Jurkat, Clone E6-1 (cell line): ENCODE results near the gene CNOT11.

ENCODE experiments used
- DNase-seq: peaks from one replicate; pipeline ENCODE4 v3.0.0-alpha.2; 2011; ENCODE audit warnings: low read depth, low spot score
- H3K4me3 ChIP-seq: 2 replicates; pipeline ENCODE4 v1.5.1; 2011; ENCODE audit warnings: mild to moderate bottlenecking, low read length, control low read depth, moderate library complexity

CNOT11 gene

DNA sequence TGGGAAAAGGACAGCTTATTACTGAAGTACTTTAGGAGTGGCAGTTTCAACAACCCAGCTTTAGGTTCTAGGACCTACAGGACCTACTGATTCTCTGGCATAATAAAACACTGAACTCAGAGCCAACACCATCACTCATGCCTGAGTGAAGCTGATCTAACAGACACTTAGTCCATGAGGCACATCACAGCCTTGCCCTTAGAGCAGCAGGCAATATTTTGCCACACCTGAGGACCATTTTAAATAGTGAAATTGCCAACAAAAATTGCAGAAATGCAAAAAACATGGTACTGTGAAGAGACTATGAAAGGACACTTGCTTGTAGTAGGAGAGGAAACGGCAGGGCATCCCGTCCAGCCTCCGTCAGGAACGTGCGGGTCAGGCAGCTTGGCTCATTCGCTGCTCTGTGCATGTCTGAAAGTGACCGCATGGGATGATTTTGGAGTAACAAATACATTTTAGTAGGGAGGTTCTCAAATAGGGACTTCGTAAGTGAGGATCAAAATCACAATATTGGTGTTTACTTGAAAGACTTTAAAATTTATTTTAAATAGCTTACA, 18.1 kb downstream of the CNOT11 start:
- DNase-seq, result no peak
- H3K4me3 ChIP-seq, result no peak overlapping the region

DNA sequence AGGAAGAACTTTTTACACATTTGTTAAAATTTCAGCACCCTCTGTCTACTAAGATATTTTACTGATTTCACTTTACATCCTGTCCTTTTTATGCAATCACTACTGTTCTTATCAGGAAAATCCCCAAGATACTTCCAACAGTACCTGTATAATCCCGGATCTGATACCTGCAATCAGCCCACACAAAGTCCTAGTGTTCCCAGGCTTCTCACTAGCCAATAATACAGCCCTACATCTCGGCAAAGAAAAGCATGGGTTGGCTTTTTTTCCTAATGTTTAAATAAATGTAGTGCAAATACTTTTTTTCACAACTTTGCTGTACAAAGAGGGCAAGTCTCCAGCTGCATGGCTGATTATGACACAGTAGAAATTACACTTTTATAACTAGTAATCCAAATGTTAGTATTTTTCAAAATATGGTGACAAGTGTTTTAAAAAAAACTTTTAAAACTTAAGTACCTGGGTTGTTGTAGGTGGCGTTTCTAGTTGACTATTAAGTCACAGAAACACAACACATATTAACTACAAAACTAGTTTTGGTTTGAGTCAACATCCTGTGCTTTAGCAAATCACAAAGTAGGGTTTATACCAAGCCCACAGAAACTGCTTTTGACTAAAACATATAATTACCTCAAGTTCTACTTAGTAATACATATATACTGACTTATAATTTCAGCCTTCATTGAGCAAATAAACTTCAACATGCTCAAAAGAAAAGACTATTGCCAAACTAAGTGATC, 19.5 kb downstream of the CNOT11 start:
- DNase-seq, result no peak
- H3K4me3 ChIP-seq, result no peak overlapping the region

DNA sequence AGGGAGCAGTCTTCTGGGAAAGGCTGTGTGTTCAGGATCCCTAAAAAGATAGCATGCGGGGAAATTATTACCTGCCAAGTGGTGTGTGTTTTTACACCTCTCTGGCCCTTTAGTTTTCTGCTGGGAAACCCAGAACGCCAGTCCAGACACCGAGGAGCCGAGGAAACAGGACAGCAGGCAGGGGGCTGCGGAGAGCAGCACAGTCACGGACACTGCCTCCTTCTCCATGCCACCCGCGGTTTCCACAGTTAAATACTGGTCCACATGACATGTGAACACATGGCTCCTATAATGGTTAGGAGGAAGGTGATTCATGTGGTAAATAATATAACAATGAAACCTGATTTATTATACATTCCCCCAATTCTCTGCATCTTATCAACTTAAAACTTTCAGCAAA, 20.4 kb downstream of the CNOT11 start:
- no peak overlapping the region for H3K4me3 ChIP-seq
- DNase-seq, result no peak

DNA sequence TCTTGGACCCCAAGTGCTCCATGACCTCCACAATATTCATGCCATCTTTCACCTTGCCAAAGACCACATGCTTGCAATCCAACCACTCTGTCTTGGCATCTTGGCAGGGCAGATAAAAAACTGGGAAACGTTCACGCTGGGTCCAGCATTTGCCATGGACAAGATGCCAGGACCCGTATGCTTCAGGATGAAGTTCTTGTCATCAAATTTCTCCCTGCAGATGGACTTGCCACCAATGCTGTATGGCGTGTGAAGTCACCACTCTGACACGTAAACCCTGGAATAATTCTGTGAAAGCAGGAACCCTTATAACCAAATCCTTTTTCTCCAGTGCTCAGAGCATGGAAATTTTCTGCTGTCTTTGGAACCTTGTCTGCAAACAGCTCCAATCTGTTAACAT, 21.5 kb downstream of the CNOT11 start:
- no peak overlapping the region for H3K4me3 ChIP-seq
- no peak for DNase-seq

DNA sequence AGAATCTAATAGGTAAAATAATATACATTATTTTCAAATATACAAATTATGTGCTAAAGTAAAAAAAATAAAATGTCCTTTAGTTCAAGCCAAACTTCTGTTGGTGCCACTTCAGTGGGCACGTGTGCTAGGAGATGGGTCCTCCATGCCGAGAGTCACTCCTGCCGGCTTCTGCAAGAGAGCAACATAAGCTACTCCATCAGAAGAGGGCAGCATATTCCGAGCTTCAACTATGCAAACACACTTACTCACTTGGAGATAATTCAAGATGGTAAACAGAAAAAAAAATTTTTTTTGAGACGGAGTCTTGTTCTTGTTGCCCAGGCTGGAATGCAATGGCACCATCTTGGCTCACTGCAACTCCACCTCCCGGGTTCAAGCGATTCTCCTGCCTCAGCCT, 24.4 kb downstream of the CNOT11 start:
- DNase-seq, result no peak
- H3K4me3 ChIP-seq, result no peak overlapping the region

DNA sequence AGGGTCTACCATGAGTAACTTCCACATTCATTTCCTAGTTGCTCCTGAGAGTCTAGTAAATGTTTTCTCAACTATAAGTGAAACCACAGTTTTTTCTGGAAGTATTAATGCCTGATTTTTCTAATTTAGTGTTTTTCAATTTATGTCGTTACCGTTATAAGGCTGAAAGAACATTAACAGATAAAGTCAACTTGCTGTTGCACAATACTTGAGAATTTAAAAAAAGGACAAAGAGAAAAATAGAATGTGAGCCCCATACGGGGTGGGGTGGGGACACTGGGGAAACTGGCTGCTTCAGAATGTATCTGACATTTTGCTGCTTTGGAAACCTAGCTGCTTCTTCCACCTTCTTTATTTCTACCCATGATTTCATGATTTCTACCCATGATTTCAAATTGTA, 26.2 kb downstream of the CNOT11 start:
- no peak overlapping the region for H3K4me3 ChIP-seq
- DNase-seq, result no peak

DNA sequence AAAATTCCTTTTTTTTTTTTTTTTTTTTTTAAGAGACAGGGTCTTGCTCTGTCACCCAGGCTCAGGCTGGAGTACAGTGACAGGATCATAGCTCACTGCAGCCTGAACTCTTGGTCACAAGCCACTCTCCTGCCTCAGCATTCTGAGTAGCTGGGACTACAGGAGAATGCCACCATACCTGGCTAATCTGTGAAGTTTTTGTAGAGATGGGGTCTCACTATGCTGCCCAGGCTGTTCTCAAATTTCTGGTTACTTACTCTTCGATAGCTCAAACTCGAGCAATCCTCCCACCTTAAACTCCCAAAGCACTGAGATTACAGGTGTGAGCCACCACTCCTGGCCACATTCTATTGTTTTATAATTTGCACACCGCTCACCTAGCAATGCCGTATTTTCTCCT, 28.8 kb downstream of the CNOT11 start:
- no peak for DNase-seq
- no peak overlapping the region for H3K4me3 ChIP-seq

DNA sequence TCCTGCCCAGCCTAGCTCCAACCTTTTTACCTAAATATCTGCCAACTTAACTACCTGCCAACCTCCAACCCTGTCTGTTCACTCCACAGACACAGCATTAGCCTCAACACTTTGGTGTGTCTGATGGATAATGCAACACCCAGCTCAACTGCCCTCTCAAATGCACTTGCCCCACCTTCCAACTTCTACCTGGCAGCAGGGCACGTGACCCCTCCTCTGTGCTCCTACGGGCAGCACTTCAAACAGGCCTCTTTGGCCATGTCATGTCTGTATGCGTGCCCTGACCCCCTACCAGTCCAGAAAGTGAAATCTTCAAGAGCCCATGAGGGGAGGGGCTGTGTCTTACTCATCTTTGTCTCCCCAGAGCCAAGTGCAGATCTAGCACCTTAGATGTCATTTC, 30.3 kb downstream of the CNOT11 start:
- no peak for DNase-seq
- H3K4me3 ChIP-seq, result no peak overlapping the region

DNA sequence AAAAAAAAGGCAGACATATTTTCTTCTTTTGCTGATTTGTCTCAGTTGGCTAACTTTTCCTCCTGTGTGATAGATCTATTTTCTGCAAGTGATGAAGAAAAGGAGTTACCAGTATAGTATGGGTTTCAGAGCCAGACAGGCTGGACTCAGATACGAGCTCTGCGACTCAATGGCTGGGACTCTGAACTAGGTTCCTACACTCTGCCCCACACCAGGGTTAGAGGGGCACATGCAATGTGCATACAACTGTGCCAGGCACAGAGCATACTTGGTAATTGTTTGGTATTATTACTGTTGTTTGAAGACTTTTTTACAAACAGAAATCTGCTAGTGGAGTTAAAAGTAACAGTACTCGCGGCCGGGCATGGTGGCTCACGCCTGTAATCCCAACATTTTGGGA, 34.0 kb downstream of the CNOT11 start:
- DNase-seq, result no peak

DNA sequence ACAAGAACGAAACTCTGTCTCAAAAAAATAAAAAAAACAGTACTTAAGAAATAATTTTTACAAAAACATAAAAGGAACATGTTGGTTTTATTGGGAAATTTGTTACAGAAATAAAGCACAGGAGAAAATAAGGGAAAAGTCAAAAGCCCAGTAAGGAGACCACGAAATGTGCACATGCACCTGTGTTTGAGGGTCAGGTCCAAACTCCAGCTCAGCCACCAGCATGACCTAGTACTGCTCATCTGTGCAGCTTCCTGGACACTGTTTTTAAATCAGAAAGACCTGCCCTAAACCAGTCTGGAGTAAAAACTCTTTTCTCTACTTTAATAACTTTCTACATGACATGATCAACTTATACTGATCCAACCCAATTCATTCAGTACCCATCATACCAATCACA, 34.6 kb downstream of the CNOT11 start:
- no peak overlapping the region for H3K4me3 ChIP-seq
- no peak for DNase-seq

More for the DNA sequence above, 34.0 kb downstream of the CNOT11 start:
- no peak overlapping the region for H3K4me3 ChIP-seq

DNA sequence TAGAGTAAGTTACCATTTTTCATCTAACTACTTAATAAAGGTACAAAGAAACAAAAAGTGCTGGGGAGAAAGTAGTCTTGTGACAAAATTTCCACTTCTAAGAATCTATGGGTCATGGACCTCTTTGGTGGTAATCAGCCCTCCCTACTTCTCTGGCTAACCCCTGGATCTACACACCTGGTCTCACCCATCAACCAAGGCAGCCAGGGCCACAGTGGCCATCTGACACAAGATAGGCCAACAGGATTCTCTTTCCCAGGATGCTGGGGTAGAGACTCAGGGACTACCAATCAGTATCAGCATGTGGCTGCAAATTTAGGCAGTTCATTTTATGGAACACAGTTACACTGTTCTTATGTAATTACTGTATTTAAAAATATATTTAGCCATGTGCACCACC, 38.0 kb downstream of the CNOT11 start:
- DNase-seq, result no peak
- H3K4me3 ChIP-seq, result no peak overlapping the region

DNA sequence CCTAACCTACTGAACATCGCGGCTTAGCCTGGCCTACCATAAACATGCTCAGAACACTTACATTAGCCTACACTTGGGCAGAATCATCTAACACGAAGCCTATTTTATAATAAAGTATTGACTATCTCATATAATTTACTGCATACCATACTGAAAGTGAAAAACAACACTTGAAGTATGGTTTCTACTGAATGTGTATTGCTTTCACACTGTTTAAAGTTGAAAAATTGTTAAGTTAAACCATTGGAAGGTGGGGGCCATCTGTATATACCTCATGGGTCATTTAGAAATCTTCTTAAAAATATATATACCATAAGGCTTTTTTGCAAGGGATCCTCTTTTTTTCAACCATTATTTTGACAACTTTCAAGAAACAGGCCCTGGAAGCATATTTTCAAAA, 39.3 kb downstream of the CNOT11 start:
- no peak overlapping the region for H3K4me3 ChIP-seq
- no peak for DNase-seq

DNA sequence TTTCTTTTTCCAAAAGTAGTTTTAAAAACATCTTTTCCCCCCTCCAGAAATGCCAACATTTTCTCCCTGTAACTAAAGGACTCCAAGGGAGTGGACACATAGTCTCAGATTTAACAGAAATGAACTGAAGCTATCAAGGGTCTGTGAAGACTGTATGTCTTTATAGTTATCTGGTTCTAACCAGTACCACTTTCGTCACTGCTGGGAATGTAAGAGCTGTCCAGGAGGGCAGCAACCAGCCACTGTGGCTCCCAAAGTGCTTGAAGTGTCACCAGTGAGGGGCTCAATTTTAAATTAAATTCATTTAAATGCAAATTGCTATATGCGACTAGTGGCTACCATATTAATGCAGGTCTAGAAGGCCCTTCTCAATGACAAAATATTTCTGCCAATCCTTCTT, 40.9 kb downstream of the CNOT11 start:
- no peak overlapping the region for H3K4me3 ChIP-seq
- DNase-seq, result no peak

DNA sequence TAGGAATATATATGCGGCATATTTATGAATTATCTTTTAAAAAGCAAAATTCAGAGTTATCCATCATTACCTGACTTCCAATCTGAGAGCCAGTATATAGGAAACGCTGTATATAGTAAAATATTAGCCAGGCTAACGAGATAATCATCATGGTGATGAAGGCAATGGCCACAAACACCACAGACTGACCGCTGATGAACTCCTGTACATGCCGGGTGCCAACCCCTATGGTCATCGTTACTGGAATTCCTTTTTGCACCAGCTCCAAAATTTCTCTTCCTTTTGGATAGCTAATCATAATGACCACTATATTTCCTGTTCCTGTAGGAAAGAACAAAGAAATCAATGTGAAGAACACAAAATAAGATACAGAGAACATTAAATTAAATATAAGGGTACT, 42.2 kb downstream of the CNOT11 start:
- no peak for DNase-seq
- no peak overlapping the region for H3K4me3 ChIP-seq

DNA sequence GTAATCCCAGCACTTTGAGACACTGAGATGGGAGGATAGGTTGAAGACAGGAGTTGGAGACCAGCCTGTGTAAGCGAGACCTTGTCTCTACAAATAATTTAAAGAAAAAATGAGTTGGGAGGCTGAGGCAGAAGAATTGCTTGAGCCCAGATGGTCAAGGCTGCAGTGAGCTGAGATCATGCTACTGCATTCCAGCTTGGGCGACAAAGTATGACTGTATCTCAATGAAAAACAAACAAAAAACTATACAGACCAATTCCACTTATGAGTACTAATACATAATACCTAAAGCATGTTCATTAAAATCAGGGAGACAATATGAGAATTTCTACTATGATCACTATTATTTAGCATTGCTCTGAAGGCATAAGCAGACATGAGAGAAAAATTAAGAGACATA, 43.2 kb downstream of the CNOT11 start:
- H3K4me3 ChIP-seq, result no peak overlapping the region
- no peak for DNase-seq

DNA sequence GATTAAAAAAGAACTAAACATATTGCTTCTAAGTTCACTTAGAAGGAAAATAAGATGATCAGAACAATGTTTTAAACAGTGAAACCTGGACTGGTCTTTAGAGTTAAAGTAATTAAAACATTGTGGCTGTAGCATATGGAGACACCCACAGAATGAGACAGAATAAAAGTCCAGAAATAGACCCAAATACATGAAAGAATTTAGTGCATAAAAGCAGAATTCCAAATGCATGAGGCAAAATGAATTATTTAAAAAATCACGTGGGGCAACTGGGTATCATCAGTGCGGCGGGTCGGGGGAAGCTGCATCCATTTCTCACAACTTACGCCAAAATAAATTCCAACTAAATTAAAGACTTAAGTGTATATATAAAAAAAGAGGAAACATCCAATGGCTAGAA, 43.7 kb downstream of the CNOT11 start:
- no peak for DNase-seq
- no peak overlapping the region for H3K4me3 ChIP-seq

DNA sequence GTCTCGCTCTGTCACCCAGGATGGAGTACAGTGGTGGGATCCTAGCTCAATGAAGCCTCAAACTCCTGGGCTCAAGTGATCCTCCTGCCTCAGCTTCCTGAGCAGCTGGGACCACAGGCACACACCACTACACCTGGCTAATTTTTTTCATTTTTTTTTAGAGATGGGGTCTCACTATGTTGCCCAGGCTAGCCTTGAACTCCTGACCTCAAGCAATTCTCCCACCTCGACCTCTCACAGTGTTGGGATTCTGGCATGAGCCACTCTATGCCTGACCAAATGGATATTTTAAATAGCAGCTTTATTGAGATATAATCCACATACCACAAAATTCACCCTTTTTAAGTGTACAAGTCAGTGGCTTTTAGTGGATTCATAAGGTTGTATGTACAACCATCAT, 44.7 kb downstream of the CNOT11 start:
- DNase-seq, result no peak
- H3K4me3 ChIP-seq, result no peak overlapping the region

DNA sequence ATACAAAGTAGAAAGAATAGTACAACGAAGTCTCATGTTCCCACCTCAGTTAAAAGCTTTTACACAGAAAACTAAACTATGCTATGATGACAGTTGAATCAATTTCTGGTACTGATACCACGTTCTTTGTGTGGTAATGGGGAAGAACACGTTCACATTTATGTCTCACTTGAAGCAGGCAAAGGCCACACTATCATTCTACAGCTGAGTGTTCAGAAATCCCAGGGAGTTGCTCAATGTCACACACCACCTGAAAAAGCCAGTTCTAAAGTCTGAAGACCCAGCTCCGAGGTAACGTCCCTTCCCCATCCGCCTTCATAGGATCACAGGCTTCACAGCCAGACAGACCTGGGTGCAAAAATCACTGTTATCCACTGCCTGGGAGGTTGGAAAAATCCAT, 46.9 kb downstream of the CNOT11 start:
- no peak overlapping the region for H3K4me3 ChIP-seq
- DNase-seq, result no peak

DNA sequence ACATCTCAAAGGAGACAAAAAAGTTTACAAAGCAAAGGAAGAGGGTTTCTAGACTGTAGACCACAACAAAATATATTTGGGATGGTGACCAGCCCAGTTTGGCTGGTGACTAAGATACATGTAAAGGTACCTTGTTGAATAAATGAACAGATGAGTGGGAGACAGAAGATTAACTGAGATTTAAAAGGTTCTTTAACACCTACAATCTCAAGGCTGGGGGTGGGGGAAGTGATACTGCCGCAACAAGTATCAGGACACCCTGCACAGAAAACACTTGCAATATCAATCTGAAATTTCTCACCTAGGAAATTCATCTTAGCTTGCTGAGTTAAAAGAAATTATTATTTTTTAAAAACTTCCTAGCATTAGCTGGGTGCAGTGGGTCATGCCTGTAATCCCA, 47.5 kb downstream of the CNOT11 start:
- H3K4me3 ChIP-seq, result no peak overlapping the region
- DNase-seq, result no peak

DNA sequence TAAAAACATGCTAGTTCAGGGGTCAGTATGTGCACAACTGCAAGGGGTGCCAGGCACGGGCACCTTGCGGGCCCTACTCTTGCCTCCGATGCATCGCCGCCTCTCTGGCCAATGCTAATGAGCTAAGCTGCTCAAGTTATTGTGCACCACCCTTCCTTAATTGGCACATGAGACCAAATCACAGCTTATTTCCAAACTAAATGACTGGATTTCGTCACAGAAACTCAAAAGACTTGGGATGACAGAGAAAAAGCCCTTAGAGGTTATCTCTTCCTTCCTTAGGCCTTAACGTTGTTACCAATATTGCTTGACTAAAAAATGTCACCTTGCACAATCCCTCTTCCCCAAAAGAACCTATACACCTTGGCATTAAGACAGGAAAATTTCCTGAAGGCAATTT, 48.1 kb downstream of the CNOT11 start:
- DNase-seq, result no peak
- no peak overlapping the region for H3K4me3 ChIP-seq

DNA sequence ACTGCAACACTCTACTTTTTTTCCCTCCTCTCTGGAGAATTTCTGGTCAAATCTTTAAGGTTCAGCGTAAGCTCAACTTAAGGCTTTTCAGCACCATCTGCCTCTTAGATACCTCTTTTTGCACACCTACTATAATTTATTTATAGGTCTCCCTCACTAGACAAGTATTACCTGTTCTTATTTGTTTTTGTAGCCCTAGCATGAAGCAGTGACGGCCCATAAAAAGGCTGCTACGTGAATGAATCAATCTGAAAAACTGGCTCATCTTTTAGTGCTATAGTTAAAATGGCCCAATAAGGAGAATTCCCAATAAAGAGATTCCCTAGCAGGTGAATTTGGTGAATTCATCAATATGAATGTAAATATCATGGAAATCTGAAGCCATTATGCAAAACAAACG, 49.3 kb downstream of the CNOT11 start:
- H3K4me3 ChIP-seq, result no peak overlapping the region
- DNase-seq, result no peak
